Measurements from ENCODE around the gene ABCC4. TPM values are rescaled to one million over a fixed set of nuclear protein-coding genes. Genes with fewer than 3 reads are reported as not detected.

Gene ABCC4
- total RNA-seq, 1 experiment from 2014 or later = 52.0 TPM

DNA sequence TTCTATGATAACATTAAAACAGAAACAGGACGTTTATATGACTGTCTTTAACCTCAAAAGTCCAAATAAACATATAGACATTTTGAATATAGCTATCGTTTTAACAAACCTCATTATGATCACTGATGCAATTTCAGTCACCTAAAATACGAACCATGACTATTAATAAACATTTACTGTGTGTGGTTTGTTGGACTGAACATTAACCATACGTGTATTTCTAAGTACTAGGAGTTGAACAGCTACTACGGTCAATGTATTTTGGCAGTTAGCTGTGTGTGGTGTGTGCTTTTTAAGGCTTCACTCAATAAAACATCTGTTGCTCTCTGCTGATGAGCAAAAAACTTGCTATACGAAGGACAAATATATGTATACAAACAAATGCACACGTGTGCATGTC, 281.4 kb downstream of the ABCC4 start:
- BruUV-seq (replicated peaks) = no TSS peak
- Histone ChIP-seq H3K27ac (ENCODE audit: low read depth, low read length, poor library complexity, severe bottlenecking) (no peak overlapping the region), H3K4me3 (ENCODE audit: low read depth, low read length, poor library complexity, severe bottlenecking) (no peak overlapping the region), H3K9me3 (ENCODE audit: low read depth, low read length, poor library complexity, severe bottlenecking) (no peaks in the 10 kb centered on the region), H3K36me3 (ENCODE audit: insufficient read depth, low read length, poor library complexity, severe bottlenecking) (no peaks in the 10 kb centered on the region), H3K4me1 (ENCODE audit: insufficient read depth, low read length, poor library complexity, severe bottlenecking) (no peaks in the 10 kb centered on the region), H3K27me3 (replicated peaks; ENCODE audit: insufficient read depth, low read depth, low read length, poor library complexity) (no peaks in the 10 kb centered on the region)
- POLR2A ChIA-PET (ENCODE audit: low non-redundant PET) = no interaction called here
- intact Hi-C loops (cut with micrococcal nuclease; ENCODE audit: unreplicated experiment) = no loop called here
- TF ChIP-seq EZH2 (IDR thresholded peaks at IDR 0.05; ENCODE audit: borderline replicate concordance, low read depth, low read length, poor library complexity, severe bottlenecking) = no peak
- TF ChIP-seq, protein P1, sequence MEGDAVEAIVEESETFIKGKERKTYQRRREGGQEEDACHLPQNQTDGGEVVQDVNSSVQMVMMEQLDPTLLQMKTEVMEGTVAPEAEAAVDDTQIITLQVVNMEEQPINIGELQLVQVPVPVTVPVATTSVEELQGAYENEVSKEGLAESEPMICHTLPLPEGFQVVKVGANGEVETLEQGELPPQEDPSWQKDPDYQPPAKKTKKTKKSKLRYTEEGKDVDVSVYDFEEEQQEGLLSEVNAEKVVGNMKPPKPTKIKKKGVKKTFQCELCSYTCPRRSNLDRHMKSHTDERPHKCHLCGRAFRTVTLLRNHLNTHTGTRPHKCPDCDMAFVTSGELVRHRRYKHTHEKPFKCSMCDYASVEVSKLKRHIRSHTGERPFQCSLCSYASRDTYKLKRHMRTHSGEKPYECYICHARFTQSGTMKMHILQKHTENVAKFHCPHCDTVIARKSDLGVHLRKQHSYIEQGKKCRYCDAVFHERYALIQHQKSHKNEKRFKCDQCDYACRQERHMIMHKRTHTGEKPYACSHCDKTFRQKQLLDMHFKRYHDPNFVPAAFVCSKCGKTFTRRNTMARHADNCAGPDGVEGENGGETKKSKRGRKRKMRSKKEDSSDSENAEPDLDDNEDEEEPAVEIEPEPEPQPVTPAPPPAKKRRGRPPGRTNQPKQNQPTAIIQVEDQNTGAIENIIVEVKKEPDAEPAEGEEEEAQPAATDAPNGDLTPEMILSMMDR (conservative IDR thresholded peaks at IDR 0.05; ENCODE audit: low read depth, low read length) = no peak
- CTCF ChIA-PET = no interaction called here
- no peak for DNase-seq (ENCODE audit: low spot score)

DNA sequence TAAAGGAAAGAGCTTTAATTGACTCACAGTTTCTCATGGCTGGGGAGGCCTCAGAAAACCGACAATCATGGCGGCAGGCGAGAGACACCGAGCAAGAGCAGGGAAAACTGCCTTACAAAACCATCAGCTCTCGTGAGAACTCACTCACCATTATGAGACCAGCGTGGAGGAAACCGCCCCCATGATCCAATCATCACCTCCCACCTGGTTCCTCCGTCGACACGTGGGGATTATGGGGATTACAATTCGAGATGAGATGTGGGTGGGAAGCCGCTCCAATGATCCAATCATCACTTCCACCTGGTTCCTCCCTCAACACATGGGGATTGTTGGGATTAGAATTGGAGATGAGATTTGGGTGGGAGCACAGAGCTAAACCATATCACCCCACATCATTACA, 293.9 kb downstream of the ABCC4 start:
- POLR2A ChIA-PET (ENCODE audit: low non-redundant PET) = no interaction called here

DNA sequence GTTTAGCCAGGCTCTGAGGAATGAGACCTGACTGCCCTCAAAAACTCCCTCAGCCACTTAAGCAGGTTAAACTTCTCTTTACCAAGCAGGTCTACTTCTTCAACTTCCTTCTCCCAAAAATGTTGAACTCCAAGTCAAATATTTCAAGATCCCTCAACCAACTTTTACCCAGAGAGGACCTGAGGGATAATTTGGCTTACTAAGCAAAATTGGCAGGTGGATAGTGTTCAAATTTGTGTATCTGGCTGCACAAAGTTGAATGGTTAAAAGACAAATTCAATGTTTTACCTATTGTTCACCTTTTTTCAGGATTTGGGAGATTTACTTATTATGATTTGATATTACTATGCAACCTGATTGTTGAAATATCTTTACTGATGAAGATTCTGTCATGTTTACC, 296.0 kb downstream of the ABCC4 start:
- no peaks in the 10 kb centered on the region for H3K36me3 ChIP-seq (ENCODE audit: insufficient read depth, low read length, poor library complexity, severe bottlenecking)
- intact Hi-C loops (cut with micrococcal nuclease; ENCODE audit: unreplicated experiment) = no loop called here

More for the DNA sequence above, 293.9 kb downstream of the ABCC4 start:
- Histone ChIP-seq H3K4me3 (ENCODE audit: low read depth, low read length, poor library complexity, severe bottlenecking) (no peak overlapping the region), H3K36me3 (ENCODE audit: insufficient read depth, low read length, poor library complexity, severe bottlenecking) (no peaks in the 10 kb centered on the region), H3K27me3 (replicated peaks; ENCODE audit: insufficient read depth, low read depth, low read length, poor library complexity) (no peaks in the 10 kb centered on the region), H3K27ac (ENCODE audit: low read depth, low read length, poor library complexity, severe bottlenecking) (no peak overlapping the region), H3K9me3 (ENCODE audit: low read depth, low read length, poor library complexity, severe bottlenecking) (no peaks in the 10 kb centered on the region), H3K4me1 (ENCODE audit: insufficient read depth, low read length, poor library complexity, severe bottlenecking) (peaks cover 6% of the 10 kb centered on the region)
- DNase-seq (ENCODE audit: low spot score) = no peak
- BruUV-seq (replicated peaks) = no TSS peak
- intact Hi-C loops (cut with micrococcal nuclease; ENCODE audit: unreplicated experiment) = no loop called here
- TF ChIP-seq, protein P1 (conservative IDR thresholded peaks at IDR 0.05; ENCODE audit: low read depth, low read length) = no peak
- no peak for TF ChIP-seq EZH2 (IDR thresholded peaks at IDR 0.05; ENCODE audit: borderline replicate concordance, low read depth, low read length, poor library complexity, severe bottlenecking)
- CTCF ChIA-PET = no interaction called here

More for the DNA sequence above, 296.0 kb downstream of the ABCC4 start:
- Histone ChIP-seq H3K27me3 (replicated peaks; ENCODE audit: insufficient read depth, low read depth, low read length, poor library complexity) (no peaks in the 10 kb centered on the region), H3K4me1 (ENCODE audit: insufficient read depth, low read length, poor library complexity, severe bottlenecking) (peaks cover 6% of the 10 kb centered on the region), H3K9me3 (ENCODE audit: low read depth, low read length, poor library complexity, severe bottlenecking) (no peaks in the 10 kb centered on the region), H3K27ac (ENCODE audit: low read depth, low read length, poor library complexity, severe bottlenecking) (no peak overlapping the region), H3K4me3 (ENCODE audit: low read depth, low read length, poor library complexity, severe bottlenecking) (no peak overlapping the region)
- ChIA-PET POLR2A (ENCODE audit: low non-redundant PET) (no interaction called here), CTCF (no interaction called here)
- DNase-seq (ENCODE audit: low spot score) = no peak
- TF ChIP-seq, protein P1 (conservative IDR thresholded peaks at IDR 0.05; ENCODE audit: low read depth, low read length) = no peak
- no peak for TF ChIP-seq EZH2 (IDR thresholded peaks at IDR 0.05; ENCODE audit: borderline replicate concordance, low read depth, low read length, poor library complexity, severe bottlenecking)
- no TSS peak for BruUV-seq (replicated peaks)

All from A673 (cell line).